Caki2 (cell line): Measurements from ENCODE around the gene HILPDA. TPM values are rescaled to one million over a fixed set of nuclear protein-coding genes. Genes with fewer than 3 reads are reported as not detected.

Source experiments
- DNase-seq: peaks from one replicate; pipeline ENCODE4 v3.0.0-alpha.2; 2015; ENCODE audit warnings: low read depth
- in situ Hi-C: cut with HindIII; loops from 2 replicates; pipeline ENCODE4 v1.10.0; 2016; ENCODE audit warnings: low sequenced_read_pairs, low pct_unique_long_range_greater_than_20kb, mixed read lengths
- total RNA-seq: library from RNA; depleted of rRNA; stranded (reverse); fragments of >200 nt; shearing (Covaris generic); gene quantifications from 2 replicates; pipeline ENCODE4 v1.2.3, GENCODE V29; 2014; ENCODE audit warnings: low replicate concordance; rRNA removed

HILPDA gene, protein sequence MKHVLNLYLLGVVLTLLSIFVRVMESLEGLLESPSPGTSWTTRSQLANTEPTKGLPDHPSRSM
- total RNA-seq: 8.6 and 14.8 TPM in 2 replicates

- in situ Hi-C loops: no loop called here
- DNase-seq: peak; percentile 94
Measured at GRCh38 chr7:128455543-128456254, at the start of gene HILPDA. Gene HILPDA, plus strand, starts transcription at chr7:128455878. Its CDS starts 1,391 bp downstream, at chr7:128457269.

DNA sequence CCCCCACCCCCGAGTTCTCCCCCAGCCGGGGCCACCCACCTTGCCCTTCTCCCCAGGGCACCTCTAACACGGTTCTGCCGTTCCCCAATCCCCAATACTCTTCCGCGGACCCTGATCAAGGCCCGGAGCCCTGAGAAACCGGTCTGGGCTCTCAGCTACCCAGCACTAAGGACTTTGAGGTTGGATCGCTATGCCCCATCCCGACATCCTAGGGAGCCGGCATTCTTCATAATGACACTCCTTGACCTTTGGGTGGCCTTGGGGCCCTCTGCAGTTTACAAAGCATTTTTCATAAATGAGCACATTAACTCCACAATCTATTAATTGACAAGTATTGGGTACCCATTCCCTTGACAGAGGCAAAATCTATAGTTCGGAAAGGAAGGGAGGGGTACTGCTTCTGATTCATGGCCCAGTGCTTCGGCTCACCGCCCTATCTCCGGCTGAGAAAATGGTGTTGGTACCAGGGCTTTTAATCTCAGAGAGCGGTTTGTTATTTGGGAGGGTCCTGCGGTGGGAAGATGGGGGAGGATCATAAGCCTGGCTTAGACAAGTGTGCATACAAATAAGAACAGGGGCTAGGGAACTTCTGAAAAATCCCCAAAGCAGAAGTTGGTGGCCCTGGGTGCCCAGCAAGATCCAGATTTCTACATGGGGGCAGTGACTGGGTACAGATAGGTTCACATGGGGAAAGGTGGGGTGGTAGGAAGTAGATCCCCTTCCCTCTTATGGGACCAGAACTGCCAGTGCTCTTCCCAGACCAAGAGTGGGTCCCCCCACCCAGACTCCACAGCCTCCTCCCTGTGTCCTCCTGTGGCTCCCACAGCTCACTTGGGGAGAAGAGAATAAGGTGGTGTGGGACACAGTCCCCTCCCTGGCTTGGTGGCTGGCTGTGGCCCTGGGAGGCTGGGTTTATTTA is 49.1 kb upstream of the HILPDA start:
- no peak for DNase-seq
- in situ Hi-C loops: no loop called here

- DNase-seq: no peak
- in situ Hi-C loops: no loop called here
Measured at GRCh38 chr7:128407233-128407589, 48.5 kb upstream of the HILPDA start.

- in situ Hi-C loops: no loop called here
- no peak for DNase-seq
Measured at GRCh38 chr7:128407751-128408708, 47.6 kb upstream of the HILPDA start.

DNA sequence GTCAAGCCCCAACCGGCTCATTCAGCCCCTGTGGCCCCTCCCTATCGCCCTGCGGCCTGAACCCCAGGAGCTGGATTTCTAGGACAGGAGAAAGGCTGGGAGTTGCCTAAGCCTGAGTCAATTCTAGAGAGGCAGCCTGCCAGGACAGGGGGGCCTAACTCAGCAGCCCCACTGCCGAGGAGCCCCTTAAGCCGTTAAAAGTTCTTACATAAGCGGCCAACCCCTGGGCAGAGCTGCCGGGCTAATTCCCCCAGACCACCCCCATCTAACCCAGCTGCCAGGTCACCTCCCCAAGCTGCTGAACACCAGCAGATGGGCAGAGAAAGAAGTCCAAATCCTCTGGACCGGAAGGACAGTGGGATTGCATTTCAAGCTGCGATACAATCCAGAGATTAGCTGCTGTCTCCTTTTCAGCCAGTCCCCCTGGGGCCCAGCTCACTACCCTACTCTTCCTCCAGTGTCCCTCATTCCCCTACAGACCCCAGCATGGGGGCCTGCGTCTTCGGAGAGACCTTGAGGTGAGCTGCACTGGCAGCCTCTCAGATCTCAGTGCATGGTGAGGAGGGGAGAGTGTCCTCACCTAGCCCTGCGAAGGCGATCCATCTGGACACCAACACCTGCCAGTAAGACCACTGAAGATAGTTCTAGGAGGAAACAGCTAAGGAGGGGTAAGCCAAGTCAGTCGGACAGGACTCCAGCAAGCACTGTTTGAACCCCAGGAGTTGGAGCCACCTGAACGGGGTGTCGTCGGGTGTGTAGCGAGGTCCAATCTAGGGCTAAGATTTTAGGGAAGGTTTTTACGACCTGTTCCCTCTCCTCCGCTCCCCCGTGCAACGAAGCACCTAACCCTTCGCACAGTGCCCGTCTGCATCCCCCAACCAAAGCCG is 46.7 kb upstream of the HILPDA start:
- no peak for DNase-seq
- in situ Hi-C loops: no loop called here

GRCh38 chr7:128409596-128410450 is 45.9 kb upstream of the HILPDA start, which contains the start of gene IMPDH1:
Gene IMPDH1, minus strand, starts transcription at chr7:128409982. Its CDS starts 81 bp downstream, at chr7:128409901.
- in situ Hi-C loops: no loop called here
- DNase-seq: peak; percentile 82

DNA sequence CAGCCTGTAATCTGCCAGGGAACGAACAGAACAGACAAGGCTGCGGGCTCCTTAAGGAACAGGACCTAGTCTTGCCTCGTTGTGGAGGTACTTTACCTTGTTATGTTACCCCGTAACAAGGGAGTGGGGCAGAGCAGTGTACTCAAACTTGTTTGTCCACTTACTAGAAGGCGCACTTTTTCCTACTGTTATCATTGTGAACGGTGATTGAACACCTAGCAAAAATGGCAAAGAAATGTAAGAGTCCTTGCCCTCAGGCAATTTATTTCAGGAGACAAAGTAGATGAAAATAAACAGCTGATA is 45.3 kb upstream of the HILPDA start:
- in situ Hi-C loops: no loop called here
- no peak for DNase-seq

DNA sequence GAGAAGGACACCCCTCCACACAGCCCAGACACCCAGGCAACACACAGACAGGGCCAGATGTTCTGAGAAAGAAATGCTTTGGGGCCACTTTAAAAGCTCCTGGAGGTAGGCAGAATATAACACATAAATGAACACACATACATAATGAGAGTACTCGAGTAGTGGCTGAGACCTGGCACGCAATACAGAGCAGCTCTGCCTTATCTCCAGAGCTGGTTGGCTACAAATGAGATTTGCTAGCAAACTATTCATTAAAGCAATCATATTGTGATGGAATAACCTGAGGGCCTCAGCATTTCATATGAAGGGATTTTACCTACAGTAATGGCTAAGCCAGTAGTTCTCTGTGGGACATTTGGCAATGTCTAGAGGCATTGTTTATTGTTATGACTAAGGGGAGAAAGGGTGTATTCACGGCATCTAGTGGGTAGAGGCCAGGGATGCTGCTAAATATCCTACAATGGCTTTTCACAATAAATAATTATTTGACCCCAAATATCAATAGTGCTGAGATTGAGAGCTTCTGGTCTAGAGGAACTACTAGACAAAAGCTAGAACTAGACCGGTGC is 40.4 kb upstream of the HILPDA start:
- in situ Hi-C loops: no loop called here
- DNase-seq: no peak

GRCh38 chr7:128417071-128417470 is 38.6 kb upstream of the HILPDA start:
- no peak for DNase-seq
- in situ Hi-C loops: no loop called here

DNA sequence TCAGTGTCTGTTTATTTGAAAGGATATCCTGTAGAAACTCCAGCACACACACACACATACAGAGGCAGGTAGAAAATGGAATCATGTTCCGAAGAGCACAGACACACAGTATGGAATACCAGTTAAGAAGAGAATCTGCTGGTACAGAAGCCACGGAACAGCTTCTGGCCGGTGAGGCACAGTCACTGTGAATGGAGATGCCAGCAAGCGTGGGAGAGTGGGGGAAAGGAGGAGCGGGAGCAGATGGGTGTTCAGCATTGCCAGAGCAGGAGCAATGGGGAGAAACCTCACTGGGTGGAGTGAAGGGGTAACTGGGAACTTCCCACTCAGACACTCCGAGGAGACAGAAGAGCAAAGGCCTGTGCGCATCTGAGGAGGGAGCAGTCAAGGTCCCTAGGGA is 36.4 kb upstream of the HILPDA start:
- DNase-seq: no peak
- in situ Hi-C loops: no loop called here

GRCh38 chr7:128420773-128421172 is 34.9 kb upstream of the HILPDA start:
- in situ Hi-C loops: no loop called here
- no peak for DNase-seq

- in situ Hi-C loops: no loop called here
- no peak for DNase-seq
Measured at GRCh38 chr7:128421384-128421783, 34.3 kb upstream of the HILPDA start.

GRCh38 chr7:128422037-128422436 is 33.6 kb upstream of the HILPDA start:
- in situ Hi-C loops: no loop called here
- no peak for DNase-seq

DNA sequence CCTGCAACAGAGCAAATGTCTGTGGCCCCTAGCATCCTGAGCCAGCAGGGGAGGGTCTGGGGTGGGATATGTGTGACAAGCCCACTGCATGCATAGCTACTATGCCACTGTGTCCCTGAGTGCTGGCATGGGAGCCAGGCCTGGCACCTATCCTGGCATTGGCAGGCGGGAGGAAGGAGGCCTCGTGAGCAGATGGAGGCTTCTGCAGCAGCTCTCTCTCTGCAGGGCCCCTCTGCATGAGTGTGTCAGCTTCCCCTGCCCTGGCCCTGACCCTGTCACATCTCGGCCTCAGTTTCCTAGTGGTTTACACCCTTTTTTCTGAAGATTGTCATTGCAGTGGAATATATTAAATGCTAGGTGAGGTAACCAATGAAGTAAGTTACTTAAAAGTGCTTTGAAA is 32.8 kb upstream of the HILPDA start:
- no peak for DNase-seq
- in situ Hi-C loops: no loop called here

GRCh38 chr7:128424686-128425275 is 30.9 kb upstream of the HILPDA start:
- in situ Hi-C loops: no loop called here

DNA sequence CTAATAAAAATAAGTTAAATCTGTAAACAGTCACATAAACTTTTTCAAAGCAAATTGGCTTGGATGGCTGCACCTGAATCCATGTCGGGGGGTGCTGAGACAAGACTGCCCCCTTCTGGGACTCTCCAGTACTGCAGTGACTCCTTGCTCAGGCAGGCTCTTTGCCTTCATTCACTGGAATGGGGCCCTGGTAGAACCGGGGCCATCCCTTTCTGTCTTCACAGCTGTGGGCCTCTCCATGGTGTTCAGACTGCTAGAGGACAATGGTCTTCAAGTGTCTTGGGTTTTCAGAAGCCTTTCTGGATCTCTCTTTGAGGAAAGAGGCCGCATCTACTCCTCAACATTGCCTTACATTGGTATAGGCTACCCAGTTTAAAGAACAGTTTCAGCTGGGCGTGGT is 29.8 kb upstream of the HILPDA start:
- peak; percentile 33 for DNase-seq
- in situ Hi-C loops: no loop called here

More at GRCh38 chr7:128424686-128425275, 30.9 kb upstream of the HILPDA start:
- no peak for DNase-seq
